GM18502 (cell line): Measurements from ENCODE around the gene CD1B.
"Not testable (repeated sequence)": the region's sequence is repeated elsewhere in the genome, so short reads cannot be mapped to it uniquely, and the experiment has no call there.

Source experiments
- ATAC-seq: cut with Tn5 transposase; IDR thresholded peaks from one replicate; pipeline ENCODE4 v1.9.1; 2021; ENCODE audit warnings: mild to moderate bottlenecking; ENCODE audit not compliant: unreplicated experiment, poor library complexity

Gene CD1B

GRCh38 chr1:158331481-158332150 is at the start of gene CD1B:
Gene CD1B, minus strand, starts transcription at chr1:158331531. Its CDS starts 108 bp downstream, at chr1:158331423.
- ATAC-seq = no peak

- ATAC-seq = no peak
Measured at GRCh38 chr1:158374860-158375259, 43.5 kb upstream of the CD1B start.

- not testable (repeated sequence) for ATAC-seq
Measured at GRCh38 chr1:158374101-158374500, 42.8 kb upstream of the CD1B start.

- peak; percentile 96 for ATAC-seq
Measured at GRCh38 chr1:158371188-158371953, 40.0 kb upstream of the CD1B start.

- ATAC-seq = no peak
Measured at GRCh38 chr1:158366783-158367182, 35.5 kb upstream of the CD1B start.

GRCh38 chr1:158362941-158363340 is 31.6 kb upstream of the CD1B start:
- ATAC-seq = no peak

- no peak for ATAC-seq
Measured at GRCh38 chr1:158362482-158362881, 31.2 kb upstream of the CD1B start.

GRCh38 chr1:158357441-158357840 is 26.1 kb upstream of the CD1B start:
- ATAC-seq = no peak

GRCh38 chr1:158356616-158357015 is 25.3 kb upstream of the CD1B start:
- no peak for ATAC-seq

GRCh38 chr1:158355773-158356285 is 24.5 kb upstream of the CD1B start:
- no peak for ATAC-seq

- no peak for ATAC-seq
Measured at GRCh38 chr1:158354255-158354654, 22.9 kb upstream of the CD1B start.

- no peak for ATAC-seq
Measured at GRCh38 chr1:158353303-158354075, 22.2 kb upstream of the CD1B start, which contains the start of gene CD1E. Gene CD1E, plus strand, starts transcription at chr1:158353894. Its CDS starts 95 bp downstream, at chr1:158353989.

GRCh38 chr1:158348946-158349345 is 17.6 kb upstream of the CD1B start:
- not testable (repeated sequence) for ATAC-seq

- not testable (repeated sequence) for ATAC-seq
Measured at GRCh38 chr1:158336413-158336812, 5.1 kb upstream of the CD1B start.

- no peak for ATAC-seq
Measured at GRCh38 chr1:158335213-158335532, 3.8 kb upstream of the CD1B start.

- no peak for ATAC-seq
Measured at GRCh38 chr1:158334526-158335212, 3.3 kb upstream of the CD1B start.

- ATAC-seq = no peak
Measured at GRCh38 chr1:158333405-158334155, 2.2 kb upstream of the CD1B start.

- ATAC-seq = no peak
Measured at GRCh38 chr1:158331106-158331425, 265 bp downstream of the CD1B start.

GRCh38 chr1:158330391-158331105 is 783 bp downstream of the CD1B start:
- no peak for ATAC-seq
